ENCODE measurements around the gene EXOC4. TPM values are rescaled to one million over a fixed set of nuclear protein-coding genes. Genes with fewer than 3 reads are reported as not detected.

EXOC4 gene
- total and polyA plus RNA-seq, 9 donors: 26.8 to 80.5 (median 70.7) TPM

- Histone ChIP-seq H3K27ac (no peak overlapping the region), H3K4me3 (no peak overlapping the region), H3K36me3 (no peaks in the 10 kb centered on the region), H3K27me3 (no peaks in the 10 kb centered on the region), H3K9me3 (no peaks in the 10 kb centered on the region), H3K4me1 (ENCODE audit: insufficient read depth) (no peaks in the 10 kb centered on the region)
- 89 to 91% (median 90%) methylated on average over 4 of the region's 4 CpGs for WGBS, 3 donors
- DNase-seq: no peak
- no peak for TF ChIP-seq EP300 (IDR thresholded peaks at IDR 0.05)
- TF ChIP-seq POLR2A (IDR thresholded peaks at IDR 0.05): no peak
- TF ChIP-seq CTCF (IDR thresholded peaks at IDR 0.05): no peak
- intact Hi-C loops (cut with DNase I): no loop called here
Observed at GRCh38 chr7:133551466-133551865, 298.6 kb downstream of the EXOC4 start.

- no peak for DNase-seq
- H3K27ac ChIP-seq: no peak overlapping the region
- H3K4me3 ChIP-seq: no peak overlapping the region
- 94 to 100% (median 98%) methylated on average over 1 of the region's 1 CpG for WGBS, 3 donors
- H3K9me3 ChIP-seq: no peaks in the 10 kb centered on the region
- no peaks in the 10 kb centered on the region for H3K4me1 ChIP-seq (ENCODE audit: insufficient read depth)
- TF ChIP-seq EP300 (IDR thresholded peaks at IDR 0.05) (no peak), CTCF (IDR thresholded peaks at IDR 0.05) (no peak), POLR2A (IDR thresholded peaks at IDR 0.05) (no peak)
- intact Hi-C loops (cut with DNase I): no loop called here
- no peaks in the 10 kb centered on the region for H3K27me3 ChIP-seq
- H3K36me3 ChIP-seq: no peaks in the 10 kb centered on the region
Observed at GRCh38 chr7:133552079-133552478, 299.2 kb downstream of the EXOC4 start.

- 98 to 99% (median 99%) methylated on average over 2 of the region's 2 CpGs for WGBS, 3 donors
- intact Hi-C loops (cut with DNase I): no loop called here
Observed at GRCh38 chr7:133554330-133554729, 301.5 kb downstream of the EXOC4 start.

GRCh38 chr7:133556048-133556447, 303.2 kb downstream of the EXOC4 start:
- intact Hi-C loops (cut with DNase I): no loop called here
- no peak for DNase-seq
- no peaks in the 10 kb centered on the region for H3K4me1 ChIP-seq (ENCODE audit: insufficient read depth)
- no peak overlapping the region for H3K27ac ChIP-seq
- no peaks in the 10 kb centered on the region for H3K9me3 ChIP-seq
- no peak overlapping the region for H3K4me3 ChIP-seq
- no peaks in the 10 kb centered on the region for H3K27me3 ChIP-seq
- 40 to 44% (median 44%) methylated on average over 2 of the region's 2 CpGs for WGBS, 3 donors
- TF ChIP-seq CTCF (IDR thresholded peaks at IDR 0.05) (no peak), EP300 (IDR thresholded peaks at IDR 0.05) (no peak), POLR2A (IDR thresholded peaks at IDR 0.05) (no peak)
- no peaks in the 10 kb centered on the region for H3K36me3 ChIP-seq

More at GRCh38 chr7:133554330-133554729, 301.5 kb downstream of the EXOC4 start:
- Histone ChIP-seq H3K27ac (no peak overlapping the region), H3K27me3 (no peaks in the 10 kb centered on the region), H3K36me3 (no peaks in the 10 kb centered on the region), H3K9me3 (no peaks in the 10 kb centered on the region), H3K4me1 (ENCODE audit: insufficient read depth) (no peaks in the 10 kb centered on the region), H3K4me3 (no peak overlapping the region)
- DNase-seq: no peak
- TF ChIP-seq EP300 (IDR thresholded peaks at IDR 0.05): no peak
- TF ChIP-seq CTCF (IDR thresholded peaks at IDR 0.05): no peak
- TF ChIP-seq POLR2A (IDR thresholded peaks at IDR 0.05): no peak

Data from ovary (tissue), 9 donors.